Panc1 (cell line): ENCODE measurements around the gene NFKBIL1. TPM values are rescaled to one million over a fixed set of nuclear protein-coding genes. Genes with fewer than 3 reads are reported as not detected.

Experiments
- ATAC-seq: fragments of 200-7000 bp; cut with Tn5 transposase; 2 replicates; pipeline ENCODE4 v1.9.1; 2020; ENCODE audit warnings: mild to moderate bottlenecking, moderate library complexity
- BruUV-seq: library from RNA; stranded (reverse); fragments of 400-500 nt; replicated peaks from 2 replicates; lab custom pipeline; 2021; lab: Mats Ljungman, UMichigan
- CTCF ChIA-PET: fragments of 300-600 bp; sonication (Branson Sonifier 250); formaldehyde crosslinking; loops from one replicate; lab custom pipeline; 2022; ENCODE audit warnings: antibody characterized with exemption; lab: Charles Lee
- POLR2A ChIA-PET: fragments of 300-600 bp; sonication (Branson Sonifier 250); formaldehyde crosslinking; loops from one replicate; lab custom pipeline; 2022; ENCODE audit warnings: antibody characterized with exemption; lab: Charles Lee
- DNase-seq: peaks from one replicate; pipeline ENCODE4 v3.0.0-alpha.2; 2010; ENCODE audit warnings: low read depth, low spot score
- H3K27ac ChIP-seq: 2 replicates; pipeline ENCODE4 v1.5.1; 2011; ENCODE audit warnings: mild to moderate bottlenecking, low read length, inconsistent platforms
- H3K27me3 ChIP-seq: fragments of 200-500 bp; sonication (Bioruptor generic); 2 replicates; pipeline ENCODE4 v1.6.0; 2014; ENCODE audit warnings: low read length, inconsistent platforms; ENCODE audit not compliant: control insufficient read depth, insufficient read depth
- H3K36me3 ChIP-seq: fragments of 200-500 bp; sonication (Bioruptor generic); 2 replicates; pipeline ENCODE4 v1.5.1; 2014; ENCODE audit warnings: inconsistent platforms, mild to moderate bottlenecking, low read length, moderate library complexity; ENCODE audit not compliant: control insufficient read depth, insufficient read depth
- H3K4me1 ChIP-seq: 2 replicates; pipeline ENCODE4 v1.5.1; 2011; ENCODE audit warnings: inconsistent platforms, mild to moderate bottlenecking, low read length, moderate library complexity; ENCODE audit not compliant: control insufficient read depth, insufficient read depth
- H3K4me3 ChIP-seq, 2 experiments: 2 replicates each; pipeline ENCODE4 v1.5.1; 2011 to 2012; ENCODE audit warnings: low read depth in 2 of 2, low read length in 2 of 2, mild to moderate bottlenecking in 2 of 2, inconsistent platforms in 1 of 2, moderate library complexity in 1 of 2
- H3K9me3 ChIP-seq: fragments of 200-500 bp; sonication (Bioruptor generic); 2 replicates; pipeline ENCODE4 v1.5.1; 2014; ENCODE audit warnings: low read depth, mild to moderate bottlenecking, inconsistent platforms, low read length, moderate library complexity; ENCODE audit not compliant: control insufficient read depth, insufficient read depth
- POLR2AphosphoS5 ChIP-seq: IDR thresholded peaks from 2 replicates; pipeline ENCODE4 v1.6.1; 2012; ENCODE audit warnings: mild to moderate bottlenecking, low read depth, low read length, moderate library complexity
- REST ChIP-seq, 2 experiments: IDR thresholded peaks; 2 replicates each; pipeline ENCODE4 v1.6.1; 2011 to 2012; ENCODE audit warnings: low read depth in 2 of 2, control low read depth in 1 of 2, low read length in 1 of 2, mild to moderate bottlenecking in 1 of 2, moderate library complexity in 1 of 2; ENCODE audit not compliant: insufficient read depth in 1 of 2
- SIN3A ChIP-seq: IDR thresholded peaks from 2 replicates; pipeline ENCODE4 v1.6.1; 2012; ENCODE audit warnings: low read depth, mild to moderate bottlenecking, low read length, moderate library complexity, borderline replicate concordance; ENCODE audit not compliant: insufficient read depth
- TCF7L2 ChIP-seq: IDR thresholded peaks from 2 replicates; pipeline ENCODE4 v1.6.1; 2011; ENCODE audit warnings: mild to moderate bottlenecking, low read depth, low read length, inconsistent platforms
- in situ Hi-C: cut with HindIII; loops from 2 replicates; pipeline ENCODE4 v1.10.0; 2016; ENCODE audit warnings: low sequenced_read_pairs, low pct_unique_long_range_greater_than_20kb
- intact Hi-C: fragments of 100-400 bp; cut with micrococcal nuclease; formaldehyde crosslinking; loops from one replicate; pipeline ENCODE4 v1.10.0; 2022; ENCODE audit not compliant: unreplicated experiment
- total RNA-seq: library from RNA; stranded (reverse); gene quantifications from one replicate; pipeline ENCODE4 v1.2.1, GENCODE V29; 2021; ENCODE audit not compliant: unreplicated experiment
- TF ChIP-seq, protein P1 (sequence below): fragments of 450-650 bp; IDR thresholded peaks from 2 replicates; pipeline ENCODE4 v1.5.1; 2017; ENCODE audit warnings: mild to moderate bottlenecking

Gene NFKBIL1
- total RNA-seq, 1 experiment from 2014 or later = 27.9 TPM

GRCh38 chr6:31525932-31526591, 21.3 kb upstream of the NFKBIL1 start:
- no peaks in the 10 kb centered on the region for H3K9me3 ChIP-seq
- H3K36me3 ChIP-seq = peaks cover 5% of the 10 kb centered on the region; the same call in 1 of the 2 replicates
- TF ChIP-seq SIN3A (no peak), POLR2AphosphoS5 (no peak), REST (IDR thresholded peaks at IDR 0.05; ENCODE audit: insufficient read depth in 1 of 2, low read depth in 2 of 2, low read length in 1 of 2) (no peak), TCF7L2 (no peak)
- TF ChIP-seq, protein P1, sequence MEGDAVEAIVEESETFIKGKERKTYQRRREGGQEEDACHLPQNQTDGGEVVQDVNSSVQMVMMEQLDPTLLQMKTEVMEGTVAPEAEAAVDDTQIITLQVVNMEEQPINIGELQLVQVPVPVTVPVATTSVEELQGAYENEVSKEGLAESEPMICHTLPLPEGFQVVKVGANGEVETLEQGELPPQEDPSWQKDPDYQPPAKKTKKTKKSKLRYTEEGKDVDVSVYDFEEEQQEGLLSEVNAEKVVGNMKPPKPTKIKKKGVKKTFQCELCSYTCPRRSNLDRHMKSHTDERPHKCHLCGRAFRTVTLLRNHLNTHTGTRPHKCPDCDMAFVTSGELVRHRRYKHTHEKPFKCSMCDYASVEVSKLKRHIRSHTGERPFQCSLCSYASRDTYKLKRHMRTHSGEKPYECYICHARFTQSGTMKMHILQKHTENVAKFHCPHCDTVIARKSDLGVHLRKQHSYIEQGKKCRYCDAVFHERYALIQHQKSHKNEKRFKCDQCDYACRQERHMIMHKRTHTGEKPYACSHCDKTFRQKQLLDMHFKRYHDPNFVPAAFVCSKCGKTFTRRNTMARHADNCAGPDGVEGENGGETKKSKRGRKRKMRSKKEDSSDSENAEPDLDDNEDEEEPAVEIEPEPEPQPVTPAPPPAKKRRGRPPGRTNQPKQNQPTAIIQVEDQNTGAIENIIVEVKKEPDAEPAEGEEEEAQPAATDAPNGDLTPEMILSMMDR = no peak
- no peak overlapping the region for H3K4me3 ChIP-seq
- no TSS peak for BruUV-seq
- ChIA-PET CTCF (interaction anchor here (0.6 kb wide), 1 partner anchor 76 kb away, joined by 8 read pairs; no protein-coding TSS in a partner anchor), POLR2A (no interaction called here)
- no peak for DNase-seq
- intact Hi-C loops = no loop called here
- H3K27me3 ChIP-seq = no peaks in the 10 kb centered on the region
- ATAC-seq = no peak
- in situ Hi-C loops = no loop called here
- H3K4me1 ChIP-seq = peaks cover 4% of the 10 kb centered on the region; the same call in 1 of the 2 replicates
- no peak overlapping the region for H3K27ac ChIP-seq

DNA sequence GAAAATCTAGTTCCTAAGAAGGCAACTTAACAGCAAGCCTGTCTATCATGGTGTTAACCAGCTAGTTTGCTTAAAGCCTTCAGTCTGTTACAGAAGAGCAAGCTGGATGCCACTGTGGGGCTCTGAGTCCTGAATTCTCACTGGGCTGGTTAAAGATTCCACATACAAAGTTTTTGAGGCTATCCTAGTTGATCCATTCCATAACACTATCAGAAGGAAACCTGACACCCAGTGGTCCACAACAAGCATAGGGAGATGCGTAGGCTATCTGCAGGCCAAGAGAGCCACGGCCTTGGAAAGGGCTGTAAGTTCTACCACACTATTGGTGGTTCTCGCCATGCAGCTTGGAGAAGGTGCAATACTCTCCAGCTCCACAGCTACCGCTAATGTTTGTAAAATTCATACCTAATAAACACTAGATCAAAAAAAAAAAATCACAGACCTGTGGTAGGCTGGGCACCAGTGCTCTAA, 19.1 kb upstream of the NFKBIL1 start:
- ATAC-seq (peak; percentile 22), DNase-seq (no peak)
- no peak overlapping the region for H3K4me3 ChIP-seq
- intact Hi-C loops (no loop called here), in situ Hi-C loops (no loop called here)
- H3K9me3 ChIP-seq = no peaks in the 10 kb centered on the region
- H3K27ac ChIP-seq = no peak overlapping the region
- peaks cover 15% of the 10 kb centered on the region; the same call in 1 of the 2 replicates for H3K36me3 ChIP-seq
- H3K4me1 ChIP-seq = peaks cover 4% of the 10 kb centered on the region; the same call in 1 of the 2 replicates
- no peaks in the 10 kb centered on the region for H3K27me3 ChIP-seq
- TF ChIP-seq, protein P1 = no peak
- no peak for TF ChIP-seq TCF7L2
- TF ChIP-seq POLR2AphosphoS5 = no peak
- no peak for TF ChIP-seq SIN3A
- TF ChIP-seq REST (IDR thresholded peaks at IDR 0.05; ENCODE audit: insufficient read depth in 1 of 2, low read depth in 2 of 2, low read length in 1 of 2) = no peak
- POLR2A ChIA-PET = interaction anchor here (0.7 kb wide), 1 partner anchor 1350 kb away, joined by 11 read pairs; no protein-coding TSS in a partner anchor
- CTCF ChIA-PET = no interaction called here
- no TSS peak for BruUV-seq
